Islet of Langerhans (tissue), 1 donor: Measurements from ENCODE around the gene FAT1.

ENCODE experiments used
- FAIRE-seq: peaks from one replicate; lab custom pipeline; 2011; peaks lifted over from hg19 to GRCh38; lab: Jason Lieb, UNC

The FAT1 gene

GRCh38 chr4:186619088-186619487 is 104.6 kb downstream of the FAT1 start:
- FAIRE-seq: no peak

GRCh38 chr4:186617921-186618320 is 105.7 kb downstream of the FAT1 start:
- FAIRE-seq: no peak

DNA sequence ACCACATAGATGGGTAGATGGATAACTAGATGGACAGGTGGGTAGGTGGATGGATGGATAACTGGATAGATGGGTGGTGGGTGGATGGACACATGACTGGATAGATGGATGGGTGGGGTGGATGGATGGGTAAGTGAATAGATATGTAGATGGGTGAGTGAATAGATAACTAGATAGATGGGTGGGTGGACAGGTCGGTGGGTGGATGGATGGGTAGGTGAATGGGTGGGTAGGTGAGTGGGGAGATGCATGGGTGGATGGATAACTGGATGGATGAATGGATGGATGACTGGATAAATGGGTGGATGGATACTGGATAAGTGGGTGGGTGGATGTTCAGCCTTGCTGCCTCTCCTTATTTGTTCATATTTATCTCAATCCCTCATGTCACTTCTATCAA is 116.2 kb downstream of the FAT1 start:
- no peak for FAIRE-seq

GRCh38 chr4:186606591-186606992 is 117.1 kb downstream of the FAT1 start:
- FAIRE-seq: no peak

DNA sequence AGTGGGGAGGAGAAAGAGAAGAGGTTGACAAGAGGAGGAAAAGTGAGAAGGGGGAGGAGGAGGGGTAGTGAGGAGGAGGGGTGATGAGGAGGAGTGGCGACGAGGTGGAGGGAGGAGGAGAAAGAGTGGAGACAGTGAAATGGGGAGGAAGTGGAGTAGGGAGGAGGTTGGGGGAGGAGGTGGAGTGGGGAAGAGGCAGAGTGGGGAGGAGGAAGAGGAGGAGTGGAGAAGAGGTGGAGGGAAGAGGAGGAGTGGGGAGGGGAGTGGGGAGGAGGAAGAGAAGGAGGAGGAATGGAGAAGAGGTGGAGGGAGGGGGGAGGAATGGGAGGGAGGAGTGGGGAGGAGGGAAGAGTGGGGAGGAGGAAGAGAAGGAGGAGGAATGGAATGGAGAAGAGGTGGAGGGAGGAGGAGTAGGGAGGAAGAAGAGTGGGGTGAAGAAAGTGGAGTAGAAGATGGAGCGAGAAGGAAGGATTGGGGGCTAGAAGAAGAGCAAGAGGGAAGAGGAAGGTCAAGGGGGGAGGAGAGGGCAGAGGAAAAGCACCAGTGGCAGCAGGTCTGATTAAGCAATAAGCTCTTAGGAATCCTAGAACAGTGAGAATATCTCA is 118.3 kb downstream of the FAT1 start:
- FAIRE-seq: no peak

DNA sequence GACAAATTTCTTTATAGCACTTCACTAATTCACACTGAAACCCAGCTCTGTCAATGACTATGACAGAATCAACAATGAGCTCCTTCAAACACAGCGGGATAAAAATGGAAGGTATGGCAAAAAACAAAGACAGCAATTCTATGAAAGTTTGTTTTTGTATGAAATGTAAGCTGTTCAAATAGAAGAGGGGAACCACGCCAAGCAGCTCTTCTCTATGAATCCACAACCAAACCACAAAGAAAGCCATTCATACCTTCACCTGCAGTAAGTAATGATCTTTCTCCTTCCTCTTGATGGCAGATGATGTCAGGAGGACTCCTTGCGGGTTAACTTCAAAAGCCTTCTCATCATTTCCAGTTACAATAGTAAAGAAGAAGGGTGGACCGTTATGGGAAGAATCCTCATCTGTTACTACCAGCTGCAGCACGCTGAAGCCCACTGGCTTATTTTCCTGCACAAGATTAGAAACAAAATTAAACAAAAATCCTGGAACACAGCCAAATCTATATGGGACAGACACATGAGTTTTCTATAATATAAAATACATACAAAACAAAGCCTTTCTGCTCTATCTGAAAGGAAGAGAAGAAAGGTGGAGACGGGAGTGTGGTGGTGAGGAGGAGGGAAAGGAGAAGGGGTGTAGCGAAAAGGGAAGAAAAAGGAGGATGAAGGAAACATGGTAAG is 119.4 kb downstream of the FAT1 start:
- no peak for FAIRE-seq

DNA sequence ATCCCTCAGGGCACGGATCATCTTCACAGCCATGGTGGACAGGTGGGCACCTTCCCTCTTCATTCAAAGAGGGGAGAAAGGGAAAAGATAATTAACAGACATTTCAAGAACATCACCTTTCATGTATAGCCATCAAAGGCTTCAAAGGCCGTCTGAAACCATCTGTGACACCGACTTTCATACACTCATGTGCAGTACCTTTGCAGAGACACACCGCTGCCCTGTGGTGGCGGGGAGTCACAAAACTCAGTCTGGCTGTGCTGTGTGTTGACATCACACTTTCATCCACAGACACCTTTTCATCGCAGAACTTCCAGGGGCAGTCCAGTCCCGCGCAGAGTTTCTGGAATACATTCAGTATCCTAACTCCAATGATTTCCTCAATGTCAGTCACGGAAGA is 120.7 kb downstream of the FAT1 start:
- no peak for FAIRE-seq

DNA sequence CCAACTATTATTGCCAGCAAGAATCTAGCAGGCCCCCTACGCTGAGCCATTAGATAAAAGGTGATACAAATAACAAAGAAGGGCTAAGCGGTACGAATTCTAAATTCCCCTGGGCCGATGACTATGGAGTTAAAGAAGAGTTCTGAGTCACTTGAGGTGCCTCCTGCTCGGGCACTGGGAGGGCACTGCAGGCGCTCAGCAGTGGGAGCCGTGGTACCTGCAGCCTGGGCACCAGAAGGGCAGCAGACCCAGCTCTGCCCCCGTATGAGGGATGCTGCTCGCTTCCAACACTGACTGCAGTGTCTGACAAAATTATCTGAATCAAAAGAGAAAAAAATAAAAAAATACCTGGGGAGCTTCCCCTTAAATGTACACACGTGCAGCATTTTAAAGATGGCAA is 124.2 kb downstream of the FAT1 start:
- no peak for FAIRE-seq

GRCh38 chr4:186598686-186599085 is 125.0 kb downstream of the FAT1 start:
- FAIRE-seq: no peak

DNA sequence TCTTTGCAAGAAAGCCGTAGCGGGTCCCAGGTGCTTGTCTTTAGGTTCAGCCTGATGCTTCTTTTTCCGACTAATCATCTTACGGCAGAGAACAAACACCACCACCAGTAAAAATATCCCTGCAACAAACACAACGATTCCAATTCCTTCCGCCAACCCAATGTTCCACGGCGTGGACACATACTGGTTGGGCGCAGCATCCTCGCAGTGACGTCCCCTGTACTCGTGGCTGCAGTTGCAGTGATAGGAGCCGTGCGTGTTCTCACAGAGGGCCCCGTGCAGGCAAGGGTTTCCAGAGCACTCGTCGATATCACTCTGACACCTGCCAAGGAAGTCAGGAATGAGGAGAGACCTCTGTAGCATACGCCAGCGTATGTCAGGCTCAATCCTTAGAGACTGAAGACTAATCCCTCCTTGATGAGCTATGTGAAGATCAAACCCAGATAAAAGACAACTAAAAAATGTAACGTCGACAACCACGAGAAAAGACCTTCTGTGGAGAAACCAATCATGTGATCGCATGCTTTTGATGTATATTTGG is 126.7 kb downstream of the FAT1 start:
- no peak for FAIRE-seq

DNA sequence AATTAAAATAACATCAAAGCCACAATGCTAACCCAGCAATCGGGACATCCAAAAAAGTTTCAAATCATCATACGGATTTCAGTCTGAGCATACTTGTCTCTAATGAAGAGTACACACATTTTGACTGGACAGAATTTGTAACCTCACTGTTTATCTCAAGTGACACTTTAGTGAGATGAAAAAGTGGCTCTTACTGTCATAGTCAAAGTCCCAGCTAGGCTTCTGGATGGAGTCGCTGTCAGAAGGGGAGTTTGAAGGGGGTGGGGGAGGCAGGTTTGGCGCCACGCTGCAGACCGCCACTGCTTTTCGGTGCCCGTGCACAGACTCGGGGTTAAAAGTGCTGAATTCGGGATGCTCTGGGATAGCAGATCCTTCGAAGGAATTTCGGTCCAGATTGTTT is 127.3 kb downstream of the FAT1 start:
- no peak for FAIRE-seq

DNA sequence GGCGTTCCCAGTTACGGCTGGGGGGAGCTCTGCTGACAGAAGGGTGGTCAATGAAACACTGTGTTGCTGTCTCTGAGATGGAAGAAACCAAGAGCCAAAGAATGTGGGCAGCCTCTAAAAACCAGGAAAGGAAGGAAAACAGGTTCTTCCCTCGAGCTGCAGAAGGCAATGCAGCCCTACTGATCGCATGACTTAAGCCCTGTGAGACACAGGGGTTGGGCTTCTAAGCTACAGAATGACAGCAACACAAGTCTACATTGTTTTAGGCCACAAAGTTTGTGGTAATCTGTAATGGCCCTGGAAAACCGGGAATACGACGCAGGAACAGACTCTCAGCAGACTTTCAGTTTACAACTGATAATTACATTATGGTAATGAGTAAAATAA is 130.1 kb downstream of the FAT1 start:
- FAIRE-seq: no peak

DNA sequence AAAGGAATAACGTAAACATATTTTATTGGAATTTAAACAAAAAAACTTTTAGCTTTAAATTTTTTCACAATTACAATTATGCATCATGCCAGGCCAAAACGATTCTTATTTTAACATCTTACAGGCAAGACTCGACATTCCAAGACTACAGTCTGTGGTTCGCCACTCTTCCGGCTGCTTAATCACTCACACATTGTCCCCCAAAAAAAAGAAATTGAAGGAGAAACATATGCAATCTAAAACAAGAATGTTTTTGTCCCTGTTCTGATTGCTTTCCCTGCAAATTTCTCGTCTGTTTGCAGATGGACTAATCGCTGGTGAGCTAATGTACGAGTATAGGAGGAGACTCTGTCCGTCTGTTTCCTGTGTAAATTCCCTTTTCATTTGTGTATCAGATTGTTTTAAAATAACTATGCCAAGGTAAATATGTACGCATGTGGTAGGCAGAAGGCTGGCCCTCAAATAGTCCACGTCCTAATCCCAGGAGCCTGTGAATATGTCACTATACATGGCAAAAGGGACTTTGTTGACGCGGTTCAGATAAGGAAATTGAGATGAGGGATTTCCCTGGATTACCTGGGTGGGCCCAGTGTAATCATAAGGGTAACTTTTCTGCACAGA is 130.6 kb downstream of the FAT1 start:
- FAIRE-seq: no peak

DNA sequence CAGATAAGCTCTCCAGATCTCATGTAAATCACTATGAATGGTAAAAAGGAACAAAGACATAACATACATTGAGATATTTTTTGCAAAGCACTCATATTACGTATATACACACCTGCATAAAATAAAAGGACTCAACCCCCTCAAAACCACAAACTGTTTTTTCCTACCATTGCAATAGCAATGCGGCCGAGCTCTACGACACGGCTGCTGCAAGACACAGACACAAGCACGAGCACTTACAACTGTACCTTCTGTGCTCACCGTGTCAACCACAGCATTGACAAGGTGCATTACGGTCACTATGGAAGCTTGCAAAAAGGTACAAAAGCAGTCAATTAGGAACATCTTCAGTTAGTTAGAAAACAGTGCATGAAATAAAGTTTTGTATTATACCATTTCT is 131.2 kb downstream of the FAT1 start:
- FAIRE-seq: no peak

DNA sequence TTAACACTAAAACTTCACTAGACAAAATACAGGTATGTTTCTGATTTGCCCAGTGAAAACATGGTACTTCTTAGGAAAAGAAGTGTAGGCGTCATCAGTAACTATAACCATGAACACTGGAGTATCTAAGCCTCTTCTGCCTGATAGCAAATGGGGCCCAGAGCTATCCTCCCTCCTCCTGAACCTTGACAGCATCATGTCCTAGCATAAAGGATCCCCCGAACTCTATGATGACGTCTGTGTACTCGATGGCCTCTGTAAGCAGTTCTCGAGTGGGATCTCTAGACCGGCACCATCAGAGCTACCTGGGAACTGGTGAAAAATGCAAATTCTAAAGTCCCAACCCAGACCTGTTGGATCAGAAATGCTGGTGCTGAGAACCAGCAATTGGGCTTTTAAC is 132.0 kb downstream of the FAT1 start:
- no peak for FAIRE-seq

DNA sequence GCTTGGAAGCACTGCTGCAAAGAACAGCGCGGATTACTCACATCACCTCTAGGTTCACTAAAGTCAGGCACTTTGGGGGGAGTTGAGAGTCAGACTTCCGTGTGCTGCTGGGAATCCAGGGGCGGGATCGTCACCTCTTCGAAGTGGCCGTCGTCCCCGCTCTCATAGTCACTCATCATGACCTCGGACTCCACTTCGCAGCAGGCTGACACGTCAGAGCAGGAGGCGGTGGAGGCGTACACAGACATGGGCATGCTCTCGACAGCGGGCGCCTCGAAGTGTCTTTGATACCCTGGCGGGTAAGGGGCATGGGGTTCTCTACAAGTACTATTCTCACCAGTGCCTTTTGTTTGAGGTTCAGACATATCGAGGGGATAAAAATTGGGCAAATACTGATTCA is 135.2 kb downstream of the FAT1 start:
- no peak for FAIRE-seq

GRCh38 chr4:186587416-186588018 is 136.1 kb downstream of the FAT1 start:
- FAIRE-seq: peak; percentile 96

DNA sequence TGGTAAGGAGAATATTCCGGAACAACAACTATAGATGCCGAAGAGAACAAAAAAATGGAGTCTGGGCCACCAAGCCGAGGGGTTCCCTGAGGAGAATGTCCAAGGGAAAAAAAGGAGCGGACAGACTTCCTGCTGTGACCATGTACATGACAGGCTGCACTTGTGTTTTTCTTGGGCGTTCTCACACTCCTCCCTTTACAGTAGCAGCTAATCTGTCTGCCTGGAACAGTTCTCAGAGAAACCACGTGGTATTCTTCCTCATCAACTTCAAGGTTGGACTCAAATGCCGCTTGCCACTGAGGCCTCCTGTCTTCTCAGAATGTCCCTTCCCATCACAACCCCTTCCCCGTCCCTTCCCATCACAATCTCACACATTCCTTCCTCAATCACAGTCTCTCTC is 137.5 kb downstream of the FAT1 start:
- no peak for FAIRE-seq

DNA sequence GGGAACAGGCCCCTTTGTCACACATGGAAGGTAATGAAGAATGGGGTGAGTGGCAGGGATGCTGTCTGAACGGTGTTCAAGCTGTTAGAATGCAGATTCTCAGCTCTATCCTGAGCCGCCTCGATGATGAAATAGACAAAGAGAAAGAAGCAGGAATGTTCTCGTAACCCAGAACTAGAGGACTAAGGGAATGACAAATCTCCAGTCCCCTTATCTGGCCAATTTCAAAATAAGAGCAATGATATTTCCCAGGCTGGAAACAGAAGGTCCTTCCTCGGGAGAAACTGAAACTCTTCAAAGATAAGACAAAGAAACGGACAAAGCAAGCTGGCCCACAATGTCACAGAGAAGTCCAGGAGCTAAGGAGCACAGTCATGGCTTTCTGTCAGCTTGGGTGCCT is 138.7 kb downstream of the FAT1 start:
- no peak for FAIRE-seq

DNA sequence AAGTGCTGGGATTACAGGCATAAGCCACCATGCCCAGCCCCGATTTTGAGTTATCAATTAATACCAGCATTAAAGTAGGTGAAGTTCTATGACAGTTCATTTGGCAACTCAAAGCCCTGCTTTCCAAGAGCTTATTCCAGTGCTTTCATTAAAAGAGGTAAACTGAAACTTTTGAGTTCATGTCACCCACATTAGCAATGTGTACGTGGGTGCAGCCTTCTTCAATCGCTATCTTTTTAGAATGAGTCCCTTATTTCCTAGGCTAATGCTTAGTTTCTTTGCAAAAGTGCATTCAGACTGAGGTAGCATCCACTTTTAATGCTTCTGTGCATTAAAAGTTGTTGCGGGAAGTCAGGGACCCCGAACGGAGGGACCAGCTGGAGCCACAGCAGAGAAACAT is 142.2 kb downstream of the FAT1 start:
- no peak for FAIRE-seq

- no peak for FAIRE-seq
These were observed 143.0 kb downstream of the FAT1 start for GRCh38 chr4:186580669-186581068.

- FAIRE-seq: no peak
These were observed 153.3 kb downstream of the FAT1 start for GRCh38 chr4:186570193-186570996.
